SK-N-SH treated with all-trans-retinoic acid at 6 μM for 48 hours (cell line): ENCODE data around the gene EIF5A.

Experiments used
- BACH2 ChIP-seq: fragments of 250-450 bp; sonication (Bioruptor Pico); IDR thresholded peaks from 2 replicates; pipeline ENCODE4 v1.9.0; 2021; ENCODE audit warnings: mild to moderate bottlenecking, borderline replicate concordance
- CSDC2 ChIP-seq: fragments of 250-450 bp; sonication (Bioruptor Pico); IDR thresholded peaks from 2 replicates; pipeline ENCODE4 v1.5.0; 2020; ENCODE audit warnings: mild to moderate bottlenecking, moderate library complexity
- RARB ChIP-seq: fragments of 250-450 bp; sonication (Bioruptor Pico); IDR thresholded peaks from 2 replicates; pipeline ENCODE4 v1.8.0; 2021; ENCODE audit warnings: mild to moderate bottlenecking, moderate library complexity
- TOX ChIP-seq: fragments of 250-450 bp; sonication (Bioruptor Pico); IDR thresholded peaks from 2 replicates; pipeline ENCODE4 v1.8.0; 2021; ENCODE audit warnings: mild to moderate bottlenecking, moderate library complexity, borderline replicate concordance
- ZC3H10 ChIP-seq: fragments of 250-450 bp; sonication (Bioruptor Pico); IDR thresholded peaks from 2 replicates; pipeline ENCODE4 v1.5.1; 2021; ENCODE audit warnings: mild to moderate bottlenecking, moderate library complexity
- TF ChIP-seq, protein P1 (sequence below): fragments of 250-450 bp; sonication (Bioruptor Pico); IDR thresholded peaks from 2 replicates; pipeline ENCODE4 v1.5.1; 2021; ENCODE audit warnings: mild to moderate bottlenecking, moderate library complexity
- TF ChIP-seq, protein P2 (sequence below): fragments of 250-450 bp; sonication (Bioruptor Pico); IDR thresholded peaks from 2 replicates; pipeline ENCODE4 v1.5.1; 2020; ENCODE audit warnings: low read depth, mild to moderate bottlenecking, moderate library complexity
- TF ChIP-seq, protein P3 (sequence below): fragments of 250-450 bp; sonication (Bioruptor Pico); IDR thresholded peaks from 2 replicates; pipeline ENCODE4 v1.5.0; 2020; ENCODE audit warnings: mild to moderate bottlenecking, moderate library complexity

DNA sequence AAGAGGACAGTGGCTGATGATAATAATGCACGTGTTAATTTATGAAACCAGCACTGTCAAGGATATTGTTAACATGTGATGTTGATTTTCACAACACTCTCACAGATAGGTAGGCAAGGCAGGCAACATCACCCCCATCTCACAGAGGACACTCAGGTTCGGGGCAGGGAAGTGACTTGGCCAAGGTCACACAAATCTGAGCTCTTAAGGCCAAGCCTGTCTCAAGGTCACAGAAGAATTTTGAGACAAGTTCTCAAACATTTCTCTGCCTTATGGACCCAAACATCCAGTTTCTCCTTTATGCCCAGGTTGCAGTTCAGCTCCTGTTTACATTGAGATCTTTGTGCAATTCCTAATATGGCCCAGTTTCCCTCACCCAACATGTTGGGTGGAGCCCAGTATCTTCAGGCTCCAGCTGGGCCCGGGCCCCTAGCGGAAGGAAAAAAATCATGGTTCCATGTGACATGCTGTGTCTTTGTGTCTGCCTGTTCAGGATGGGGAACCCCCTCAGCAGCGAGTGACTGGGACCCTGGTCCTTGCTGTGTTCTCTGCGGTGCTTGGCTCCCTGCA is 24.6 kb upstream of the EIF5A start:
- no peak for TF ChIP-seq RARB
- TF ChIP-seq, protein P1, sequence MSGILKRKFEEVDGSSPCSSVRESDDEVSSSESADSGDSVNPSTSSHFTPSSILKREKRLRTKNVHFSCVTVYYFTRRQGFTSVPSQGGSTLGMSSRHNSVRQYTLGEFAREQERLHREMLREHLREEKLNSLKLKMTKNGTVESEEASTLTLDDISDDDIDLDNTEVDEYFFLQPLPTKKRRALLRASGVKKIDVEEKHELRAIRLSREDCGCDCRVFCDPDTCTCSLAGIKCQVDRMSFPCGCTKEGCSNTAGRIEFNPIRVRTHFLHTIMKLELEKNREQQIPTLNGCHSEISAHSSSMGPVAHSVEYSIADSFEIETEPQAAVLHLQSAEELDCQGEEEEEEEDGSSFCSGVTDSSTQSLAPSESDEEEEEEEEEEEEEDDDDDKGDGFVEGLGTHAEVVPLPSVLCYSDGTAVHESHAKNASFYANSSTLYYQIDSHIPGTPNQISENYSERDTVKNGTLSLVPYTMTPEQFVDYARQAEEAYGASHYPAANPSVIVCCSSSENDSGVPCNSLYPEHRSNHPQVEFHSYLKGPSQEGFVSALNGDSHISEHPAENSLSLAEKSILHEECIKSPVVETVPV (CRISPR knock-in tag) = no peak
- TF ChIP-seq TOX = no peak
- TF ChIP-seq, protein P2, sequence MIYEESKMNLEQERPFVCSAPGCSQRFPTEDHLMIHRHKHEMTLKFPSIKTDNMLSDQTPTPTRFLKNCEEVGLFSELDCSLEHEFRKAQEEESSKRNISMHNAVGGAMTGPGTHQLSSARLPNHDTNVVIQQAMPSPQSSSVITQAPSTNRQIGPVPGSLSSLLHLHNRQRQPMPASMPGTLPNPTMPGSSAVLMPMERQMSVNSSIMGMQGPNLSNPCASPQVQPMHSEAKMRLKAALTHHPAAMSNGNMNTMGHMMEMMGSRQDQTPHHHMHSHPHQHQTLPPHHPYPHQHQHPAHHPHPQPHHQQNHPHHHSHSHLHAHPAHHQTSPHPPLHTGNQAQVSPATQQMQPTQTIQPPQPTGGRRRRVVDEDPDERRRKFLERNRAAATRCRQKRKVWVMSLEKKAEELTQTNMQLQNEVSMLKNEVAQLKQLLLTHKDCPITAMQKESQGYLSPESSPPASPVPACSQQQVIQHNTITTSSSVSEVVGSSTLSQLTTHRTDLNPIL = no peak
- TF ChIP-seq BACH2 (CRISPR knock-in tag) = no peak
- no peak for TF ChIP-seq ZC3H10
- TF ChIP-seq CSDC2 (CRISPR knock-in tag) = no peak
- TF ChIP-seq, protein P3, sequence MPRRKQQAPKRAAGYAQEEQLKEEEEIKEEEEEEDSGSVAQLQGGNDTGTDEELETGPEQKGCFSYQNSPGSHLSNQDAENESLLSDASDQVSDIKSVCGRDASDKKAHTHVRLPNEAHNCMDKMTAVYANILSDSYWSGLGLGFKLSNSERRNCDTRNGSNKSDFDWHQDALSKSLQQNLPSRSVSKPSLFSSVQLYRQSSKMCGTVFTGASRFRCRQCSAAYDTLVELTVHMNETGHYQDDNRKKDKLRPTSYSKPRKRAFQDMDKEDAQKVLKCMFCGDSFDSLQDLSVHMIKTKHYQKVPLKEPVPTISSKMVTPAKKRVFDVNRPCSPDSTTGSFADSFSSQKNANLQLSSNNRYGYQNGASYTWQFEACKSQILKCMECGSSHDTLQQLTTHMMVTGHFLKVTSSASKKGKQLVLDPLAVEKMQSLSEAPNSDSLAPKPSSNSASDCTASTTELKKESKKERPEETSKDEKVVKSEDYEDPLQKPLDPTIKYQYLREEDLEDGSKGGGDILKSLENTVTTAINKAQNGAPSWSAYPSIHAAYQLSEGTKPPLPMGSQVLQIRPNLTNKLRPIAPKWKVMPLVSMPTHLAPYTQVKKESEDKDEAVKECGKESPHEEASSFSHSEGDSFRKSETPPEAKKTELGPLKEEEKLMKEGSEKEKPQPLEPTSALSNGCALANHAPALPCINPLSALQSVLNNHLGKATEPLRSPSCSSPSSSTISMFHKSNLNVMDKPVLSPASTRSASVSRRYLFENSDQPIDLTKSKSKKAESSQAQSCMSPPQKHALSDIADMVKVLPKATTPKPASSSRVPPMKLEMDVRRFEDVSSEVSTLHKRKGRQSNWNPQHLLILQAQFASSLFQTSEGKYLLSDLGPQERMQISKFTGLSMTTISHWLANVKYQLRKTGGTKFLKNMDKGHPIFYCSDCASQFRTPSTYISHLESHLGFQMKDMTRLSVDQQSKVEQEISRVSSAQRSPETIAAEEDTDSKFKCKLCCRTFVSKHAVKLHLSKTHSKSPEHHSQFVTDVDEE = no peak
